Measurements from ENCODE around the gene RGS7BP.

DNA sequence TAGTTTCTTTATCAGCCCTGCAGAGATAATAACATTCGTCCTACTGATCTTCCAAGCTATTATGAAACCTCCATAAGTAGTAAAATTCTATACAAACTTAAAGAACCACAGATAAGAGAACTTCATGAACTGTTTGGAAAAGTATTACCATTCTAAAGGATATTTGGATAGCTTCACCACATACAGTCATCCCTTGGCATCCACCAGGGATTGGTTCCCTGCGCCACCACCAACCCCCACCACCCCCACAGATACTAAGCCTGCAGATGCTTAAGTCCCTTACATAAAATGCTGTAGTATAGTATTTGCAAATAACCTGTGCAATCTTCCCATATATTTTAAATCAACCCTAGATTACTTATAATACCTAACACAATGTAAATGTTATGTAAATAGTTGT, 123.1 kb downstream of the RGS7BP start:
- no peak for TF ChIP-seq SP1 (IDR thresholded peaks at IDR 0.05; ENCODE audit: low read depth)
- no peak for TF ChIP-seq CEBPB (IDR thresholded peaks at IDR 0.05; ENCODE audit: low read depth)
- TF ChIP-seq, protein P1, sequence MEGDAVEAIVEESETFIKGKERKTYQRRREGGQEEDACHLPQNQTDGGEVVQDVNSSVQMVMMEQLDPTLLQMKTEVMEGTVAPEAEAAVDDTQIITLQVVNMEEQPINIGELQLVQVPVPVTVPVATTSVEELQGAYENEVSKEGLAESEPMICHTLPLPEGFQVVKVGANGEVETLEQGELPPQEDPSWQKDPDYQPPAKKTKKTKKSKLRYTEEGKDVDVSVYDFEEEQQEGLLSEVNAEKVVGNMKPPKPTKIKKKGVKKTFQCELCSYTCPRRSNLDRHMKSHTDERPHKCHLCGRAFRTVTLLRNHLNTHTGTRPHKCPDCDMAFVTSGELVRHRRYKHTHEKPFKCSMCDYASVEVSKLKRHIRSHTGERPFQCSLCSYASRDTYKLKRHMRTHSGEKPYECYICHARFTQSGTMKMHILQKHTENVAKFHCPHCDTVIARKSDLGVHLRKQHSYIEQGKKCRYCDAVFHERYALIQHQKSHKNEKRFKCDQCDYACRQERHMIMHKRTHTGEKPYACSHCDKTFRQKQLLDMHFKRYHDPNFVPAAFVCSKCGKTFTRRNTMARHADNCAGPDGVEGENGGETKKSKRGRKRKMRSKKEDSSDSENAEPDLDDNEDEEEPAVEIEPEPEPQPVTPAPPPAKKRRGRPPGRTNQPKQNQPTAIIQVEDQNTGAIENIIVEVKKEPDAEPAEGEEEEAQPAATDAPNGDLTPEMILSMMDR (IDR thresholded peaks at IDR 0.05 in 2 of 3, conservative IDR thresholded peaks at IDR 0.05 in 1 of 3; ENCODE audit: borderline replicate concordance in 1 of 3, insufficient read depth in 1 of 3, low read depth in 2 of 3, low read length in 2 of 3) = no peak
- TF ChIP-seq POLR2A (IDR thresholded peaks at IDR 0.05; ENCODE audit: borderline replicate concordance, extremely low read depth, insufficient read depth, insufficient read length) = no peak
- TF ChIP-seq EZH2 (IDR thresholded peaks at IDR 0.05) = no peak
- TF ChIP-seq, protein P2, sequence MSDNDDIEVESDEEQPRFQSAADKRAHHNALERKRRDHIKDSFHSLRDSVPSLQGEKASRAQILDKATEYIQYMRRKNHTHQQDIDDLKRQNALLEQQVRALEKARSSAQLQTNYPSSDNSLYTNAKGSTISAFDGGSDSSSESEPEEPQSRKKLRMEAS (IDR thresholded peaks at IDR 0.05) = no peak
- no peak for TF ChIP-seq JUND (IDR thresholded peaks at IDR 0.05)
- TF ChIP-seq FOSL1 (IDR thresholded peaks at IDR 0.05; ENCODE audit: low read depth) = no peak
- TF ChIP-seq TCF7L2 (IDR thresholded peaks at IDR 0.05; ENCODE audit: borderline replicate concordance, extremely low read depth, insufficient read depth, insufficient read length) = no peak
